NOMO-1 treated with dmso at 0.1 percent for 144 hours (cell line): ENCODE results near the gene RHOD.

Experiments used
- DNase-seq: peaks from one replicate; lab custom pipeline; 2025; ENCODE audit not compliant: unreplicated experiment; lab: John Stamatoyannopoulos, UW

RHOD gene

GRCh38 chr11:67113231-67113721 is 56.6 kb downstream of the RHOD start:
- peak; percentile 80 for DNase-seq

GRCh38 chr11:67114275-67114896 is 57.7 kb downstream of the RHOD start:
- no peak for DNase-seq

- DNase-seq = no peak
These were observed 60.1 kb downstream of the RHOD start for GRCh38 chr11:67116758-67117105.

GRCh38 chr11:67117176-67117575 is 60.5 kb downstream of the RHOD start:
- DNase-seq = no peak

- peak; percentile 18 for DNase-seq
These were observed 61.1 kb downstream of the RHOD start for GRCh38 chr11:67117672-67118180.

- no peak for DNase-seq
These were observed 61.6 kb downstream of the RHOD start for GRCh38 chr11:67118181-67118766.

GRCh38 chr11:67118801-67119584 is 62.3 kb downstream of the RHOD start, which contains the start of gene KDM2A:
Gene KDM2A, plus strand, starts transcription at chr11:67119263. Its CDS starts 2,054 bp downstream, at chr11:67121317.
- peak; percentile 99 for DNase-seq

- no peak for DNase-seq
These were observed 63.1 kb downstream of the RHOD start for GRCh38 chr11:67119585-67120391.

GRCh38 chr11:67120456-67120855 is 63.8 kb downstream of the RHOD start:
- no peak for DNase-seq

GRCh38 chr11:67120881-67121710 is 64.4 kb downstream of the RHOD start:
- peak; percentile 93 for DNase-seq
